SK-N-SH (cell line): ENCODE measurements around the gene LNP1.

Source experiments
- CHD2 ChIP-seq: fragments of 150-350 bp; IDR thresholded peaks from 2 replicates; pipeline ENCODE4 v1.6.1; 2018; ENCODE audit warnings: low read length; ENCODE audit not compliant: partially characterized antibody
- ELF1 ChIP-seq: IDR thresholded peaks from 2 replicates; pipeline ENCODE4 v1.4.0; 2012
- EP300 ChIP-seq, 2 experiments: IDR thresholded peaks; 2 replicates each; pipeline versions ENCODE4 v1.4.0 to v1.6.1; 2012; ENCODE audit warnings: borderline replicate concordance in 1 of 2, low read depth in 1 of 2, low read length in 1 of 2
- EZH2phosphoT487 ChIP-seq: fragments of 200-600 bp; sonication (generic); IDR thresholded peaks from 2 replicates; pipeline ENCODE4 v1.6.1; 2017; ENCODE audit warnings: low read depth, mixed run types, mild to moderate bottlenecking, antibody characterized with exemption, moderate library complexity, borderline replicate concordance
- FOXM1 ChIP-seq: IDR thresholded peaks from 2 replicates; pipeline ENCODE4 v1.4.0; 2012; ENCODE audit warnings: low read depth, mild to moderate bottlenecking
- GATA2 ChIP-seq: sonication (generic); formaldehyde crosslinking; IDR thresholded peaks from 2 replicates; pipeline ENCODE4 v1.5.0; 2020; ENCODE audit warnings: mild to moderate bottlenecking, missing genetic modification reagents
- TEAD4 ChIP-seq: IDR thresholded peaks from 2 replicates; pipeline ENCODE4 v1.4.0; 2012; ENCODE audit warnings: mild to moderate bottlenecking, borderline replicate concordance; ENCODE audit not compliant: insufficient read depth
- TF ChIP-seq, protein P1 (sequence below): fragments of 200-600 bp; sonication (generic); IDR thresholded peaks from 2 replicates; pipeline ENCODE4 v1.6.1; 2017; ENCODE audit warnings: antibody characterized with exemption, mild to moderate bottlenecking, moderate library complexity
- TF ChIP-seq, protein P2 (sequence below): fragments of 150-350 bp; IDR thresholded peaks from 2 replicates; pipeline ENCODE4 v1.6.1; 2017; ENCODE audit warnings: antibody characterized with exemption, low read length, low read depth, borderline replicate concordance

DNA sequence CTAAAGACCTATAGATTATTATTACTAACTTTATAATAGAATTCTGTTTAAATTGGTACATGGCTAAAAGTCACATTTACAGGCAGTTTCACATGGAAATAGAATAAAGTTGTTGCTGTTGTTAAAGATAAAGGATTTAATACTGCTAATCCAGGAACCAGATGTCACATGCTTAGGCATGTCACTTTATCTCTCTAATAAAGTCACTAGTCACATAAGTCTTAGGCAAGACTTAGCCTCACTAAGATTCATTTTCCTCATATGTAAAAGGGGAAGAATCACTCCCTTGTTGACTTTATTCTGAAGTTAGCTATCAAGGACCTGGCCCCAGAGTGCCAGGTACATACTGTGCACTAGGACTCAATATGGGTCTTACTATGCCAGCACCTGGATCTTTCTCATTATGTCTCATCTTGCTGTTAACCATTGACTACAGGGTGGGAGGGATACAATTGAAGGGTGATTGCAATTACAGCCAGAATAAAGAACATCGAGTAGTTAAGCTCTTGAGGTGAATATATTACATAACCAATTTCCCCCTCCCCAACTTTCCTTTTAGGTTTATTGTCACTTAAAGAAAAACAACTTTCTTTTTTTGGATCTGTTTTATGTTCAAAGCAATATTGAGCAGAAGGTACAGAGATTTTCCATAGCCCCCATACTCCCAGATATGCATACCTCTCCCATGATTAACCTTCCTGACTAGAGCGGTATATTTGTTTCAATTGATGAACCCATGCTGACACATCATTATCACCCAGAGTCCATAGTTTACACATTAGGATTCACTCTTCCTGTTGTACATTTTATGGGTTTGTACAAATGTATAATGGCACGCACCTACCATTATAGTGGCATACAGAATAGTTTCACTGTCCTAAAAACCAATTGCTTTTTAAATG is 36.6 kb downstream of the LNP1 start:
- TF ChIP-seq, protein P1, sequence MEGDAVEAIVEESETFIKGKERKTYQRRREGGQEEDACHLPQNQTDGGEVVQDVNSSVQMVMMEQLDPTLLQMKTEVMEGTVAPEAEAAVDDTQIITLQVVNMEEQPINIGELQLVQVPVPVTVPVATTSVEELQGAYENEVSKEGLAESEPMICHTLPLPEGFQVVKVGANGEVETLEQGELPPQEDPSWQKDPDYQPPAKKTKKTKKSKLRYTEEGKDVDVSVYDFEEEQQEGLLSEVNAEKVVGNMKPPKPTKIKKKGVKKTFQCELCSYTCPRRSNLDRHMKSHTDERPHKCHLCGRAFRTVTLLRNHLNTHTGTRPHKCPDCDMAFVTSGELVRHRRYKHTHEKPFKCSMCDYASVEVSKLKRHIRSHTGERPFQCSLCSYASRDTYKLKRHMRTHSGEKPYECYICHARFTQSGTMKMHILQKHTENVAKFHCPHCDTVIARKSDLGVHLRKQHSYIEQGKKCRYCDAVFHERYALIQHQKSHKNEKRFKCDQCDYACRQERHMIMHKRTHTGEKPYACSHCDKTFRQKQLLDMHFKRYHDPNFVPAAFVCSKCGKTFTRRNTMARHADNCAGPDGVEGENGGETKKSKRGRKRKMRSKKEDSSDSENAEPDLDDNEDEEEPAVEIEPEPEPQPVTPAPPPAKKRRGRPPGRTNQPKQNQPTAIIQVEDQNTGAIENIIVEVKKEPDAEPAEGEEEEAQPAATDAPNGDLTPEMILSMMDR = no peak
- TF ChIP-seq FOXM1 (no peak), CHD2 (no peak), ELF1 (no peak), EZH2phosphoT487 (no peak), GATA2 (CRISPR knock-in tag) (no peak), TEAD4 (no peak), EP300 (IDR thresholded peaks at IDR 0.05; ENCODE audit: borderline replicate concordance in 1 of 2, low read depth in 1 of 2, low read length in 1 of 2) (no peak)
- TF ChIP-seq, protein P2, sequence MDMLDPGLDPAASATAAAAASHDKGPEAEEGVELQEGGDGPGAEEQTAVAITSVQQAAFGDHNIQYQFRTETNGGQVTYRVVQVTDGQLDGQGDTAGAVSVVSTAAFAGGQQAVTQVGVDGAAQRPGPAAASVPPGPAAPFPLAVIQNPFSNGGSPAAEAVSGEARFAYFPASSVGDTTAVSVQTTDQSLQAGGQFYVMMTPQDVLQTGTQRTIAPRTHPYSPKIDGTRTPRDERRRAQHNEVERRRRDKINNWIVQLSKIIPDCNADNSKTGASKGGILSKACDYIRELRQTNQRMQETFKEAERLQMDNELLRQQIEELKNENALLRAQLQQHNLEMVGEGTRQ = no peak
